KMS-11 (cell line): ENCODE measurements around the gene AKAP7.

Source experiments
- H2AFZ ChIP-seq: fragments of 200-600 bp; sonication (generic); 2 replicates; pipeline ENCODE4 v1.6.1; 2016; ENCODE audit warnings: antibody characterized with exemption, mixed run types, low read depth
- H3K27ac ChIP-seq: fragments of 200-600 bp; sonication (generic); 2 replicates; pipeline ENCODE4 v1.6.1; 2016; ENCODE audit warnings: mild to moderate bottlenecking, mixed run types
- H3K27me3 ChIP-seq: fragments of 200-600 bp; sonication (generic); 2 replicates; pipeline ENCODE4 v1.6.1; 2017; ENCODE audit warnings: mild to moderate bottlenecking, low read depth, mixed run types, moderate library complexity; ENCODE audit not compliant: insufficient read depth
- H3K36me3 ChIP-seq: fragments of 200-600 bp; sonication (generic); 2 replicates; pipeline ENCODE4 v1.6.1; 2017; ENCODE audit warnings: mild to moderate bottlenecking, mixed run types; ENCODE audit not compliant: insufficient read depth
- H3K4me1 ChIP-seq: fragments of 200-600 bp; sonication (generic); 2 replicates; pipeline ENCODE4 v1.6.1; 2016; ENCODE audit warnings: mild to moderate bottlenecking, low read depth, mixed run types; ENCODE audit not compliant: poor library complexity, severe bottlenecking
- H3K4me2 ChIP-seq: fragments of 200-600 bp; sonication (generic); 2 replicates; pipeline ENCODE4 v1.7.0; 2016; ENCODE audit warnings: mild to moderate bottlenecking, mixed run types
- H3K4me3 ChIP-seq: fragments of 200-600 bp; sonication (generic); IDR thresholded peaks from 2 replicates; pipeline ENCODE4 v1.6.1; 2017; ENCODE audit warnings: low read depth, low read length, mixed read lengths; ENCODE audit not compliant: insufficient read depth
- H3K79me2 ChIP-seq: fragments of 200-600 bp; sonication (generic); 2 replicates; pipeline ENCODE4 v1.6.1; 2016; ENCODE audit warnings: low read depth, mixed run types; ENCODE audit not compliant: insufficient read depth
- H3K9ac ChIP-seq: fragments of 200-600 bp; sonication (generic); 2 replicates; pipeline ENCODE4 v1.6.1; 2016; ENCODE audit warnings: mild to moderate bottlenecking, mixed run types
- H4K20me1 ChIP-seq: fragments of 200-600 bp; sonication (generic); 2 replicates; pipeline ENCODE4 v1.6.1; 2016; ENCODE audit warnings: mild to moderate bottlenecking, mixed run types; ENCODE audit not compliant: insufficient read depth
- TF ChIP-seq, protein P1 (sequence below): fragments of 200-600 bp; sonication (generic); conservative IDR thresholded peaks from 2 replicates; pipeline ENCODE4 v1.6.1; 2017; ENCODE audit warnings: low read depth, mild to moderate bottlenecking, antibody characterized with exemption, low read length, moderate library complexity, mixed read lengths

Gene AKAP7

GRCh38 chr6:131277591-131277990, 142.3 kb downstream of the AKAP7 start:
- TF ChIP-seq, protein P1, sequence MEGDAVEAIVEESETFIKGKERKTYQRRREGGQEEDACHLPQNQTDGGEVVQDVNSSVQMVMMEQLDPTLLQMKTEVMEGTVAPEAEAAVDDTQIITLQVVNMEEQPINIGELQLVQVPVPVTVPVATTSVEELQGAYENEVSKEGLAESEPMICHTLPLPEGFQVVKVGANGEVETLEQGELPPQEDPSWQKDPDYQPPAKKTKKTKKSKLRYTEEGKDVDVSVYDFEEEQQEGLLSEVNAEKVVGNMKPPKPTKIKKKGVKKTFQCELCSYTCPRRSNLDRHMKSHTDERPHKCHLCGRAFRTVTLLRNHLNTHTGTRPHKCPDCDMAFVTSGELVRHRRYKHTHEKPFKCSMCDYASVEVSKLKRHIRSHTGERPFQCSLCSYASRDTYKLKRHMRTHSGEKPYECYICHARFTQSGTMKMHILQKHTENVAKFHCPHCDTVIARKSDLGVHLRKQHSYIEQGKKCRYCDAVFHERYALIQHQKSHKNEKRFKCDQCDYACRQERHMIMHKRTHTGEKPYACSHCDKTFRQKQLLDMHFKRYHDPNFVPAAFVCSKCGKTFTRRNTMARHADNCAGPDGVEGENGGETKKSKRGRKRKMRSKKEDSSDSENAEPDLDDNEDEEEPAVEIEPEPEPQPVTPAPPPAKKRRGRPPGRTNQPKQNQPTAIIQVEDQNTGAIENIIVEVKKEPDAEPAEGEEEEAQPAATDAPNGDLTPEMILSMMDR = no peak
- Histone ChIP-seq H3K36me3 (no peaks in the 10 kb centered on the region), H3K4me1 (no peaks in the 10 kb centered on the region), H3K4me3 (no peak overlapping the region), H3K4me2 (no peak overlapping the region), H3K27me3 (no peaks in the 10 kb centered on the region), H2AFZ (no peak overlapping the region), H3K79me2 (no peaks in the 10 kb centered on the region), H3K9ac (no peak overlapping the region), H3K27ac (no peak overlapping the region), H4K20me1 (no peaks in the 10 kb centered on the region)

GRCh38 chr6:131281471-131282270, 146.4 kb downstream of the AKAP7 start:
- Histone ChIP-seq H3K4me3 (no peak overlapping the region), H3K9ac (no peak overlapping the region), H2AFZ (no peak overlapping the region)

GRCh38 chr6:131282365-131282764, 147.1 kb downstream of the AKAP7 start:
- Histone ChIP-seq H3K4me2 (no peak overlapping the region), H3K27ac (no peak overlapping the region)
- TF ChIP-seq, protein P1 = no peak

More at GRCh38 chr6:131281471-131282270, 146.4 kb downstream of the AKAP7 start:
- Histone ChIP-seq H3K36me3 (no peaks in the 10 kb centered on the region), H3K4me2 (no peak overlapping the region), H3K27me3 (no peaks in the 10 kb centered on the region), H3K27ac (no peak overlapping the region), H4K20me1 (no peaks in the 10 kb centered on the region), H3K4me1 (no peaks in the 10 kb centered on the region), H3K79me2 (no peaks in the 10 kb centered on the region)
- TF ChIP-seq, protein P1 = no peak

DNA sequence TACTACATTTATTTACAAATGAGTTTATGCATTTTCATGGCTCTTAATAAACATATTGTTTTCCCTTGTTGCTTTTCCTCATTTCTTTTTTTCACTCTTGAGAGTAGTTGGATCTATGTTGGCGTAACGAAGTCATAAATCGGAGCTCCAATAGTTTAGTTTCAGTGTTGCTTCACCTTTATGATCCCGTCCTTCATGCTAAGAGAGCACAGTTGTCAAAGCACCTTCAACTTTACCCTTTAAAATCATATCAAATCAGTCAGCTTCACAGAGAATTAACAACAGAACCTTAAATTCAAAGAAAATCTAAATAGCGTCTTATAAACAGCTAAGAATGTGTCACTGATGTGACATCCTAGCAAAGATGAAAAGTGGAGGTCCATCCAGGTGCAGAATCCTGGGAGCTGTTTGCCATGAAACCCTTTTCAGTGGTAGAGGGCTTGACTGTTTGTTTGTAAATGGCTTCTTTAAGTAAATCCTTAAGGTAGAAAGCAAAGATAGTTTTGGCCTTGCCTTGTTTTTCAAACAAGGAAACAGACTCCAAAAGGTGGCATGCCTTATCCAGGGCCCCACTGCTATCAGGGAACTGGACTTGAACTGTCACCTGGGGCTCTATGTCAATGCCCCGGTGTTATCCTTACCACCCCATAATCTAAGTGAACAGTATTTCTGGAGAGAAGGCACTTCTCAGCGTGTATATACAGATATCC, 148.4 kb downstream of the AKAP7 start:
- no peaks in the 10 kb centered on the region for H3K36me3 ChIP-seq
- H3K9ac ChIP-seq = no peak overlapping the region
- TF ChIP-seq, protein P1 = no peak
- no peak overlapping the region for H3K4me2 ChIP-seq
- no peak overlapping the region for H3K27ac ChIP-seq
- H2AFZ ChIP-seq = no peak overlapping the region
- no peaks in the 10 kb centered on the region for H3K4me1 ChIP-seq
- no peak overlapping the region for H3K4me3 ChIP-seq
- no peaks in the 10 kb centered on the region for H3K27me3 ChIP-seq
- H3K79me2 ChIP-seq = no peaks in the 10 kb centered on the region
- H4K20me1 ChIP-seq = no peaks in the 10 kb centered on the region

More at GRCh38 chr6:131282365-131282764, 147.1 kb downstream of the AKAP7 start:
- H2AFZ ChIP-seq = no peak overlapping the region
- H3K4me3 ChIP-seq = no peak overlapping the region
- H4K20me1 ChIP-seq = no peaks in the 10 kb centered on the region
- H3K79me2 ChIP-seq = no peaks in the 10 kb centered on the region
- no peaks in the 10 kb centered on the region for H3K36me3 ChIP-seq
- H3K9ac ChIP-seq = no peak overlapping the region
- no peaks in the 10 kb centered on the region for H3K4me1 ChIP-seq
- no peaks in the 10 kb centered on the region for H3K27me3 ChIP-seq
